ENCODE results near the gene TBX21. TPM values are rescaled to one million over a fixed set of nuclear protein-coding genes. Genes with fewer than 3 reads are reported as not detected.
A peak's percentile ranks its signal among the peaks of the same experiment; 100 is the strongest.

The TBX21 gene
- total RNA-seq, 2 donors from 2014 or later: 1.8 TPM; not detected in 1

GRCh38 chr17:47720754-47721533 lies 12.1 kb upstream of the TBX21 start:
- Histone ChIP-seq H3K4me3 (peak overlapping the region; percentile 43), H3K36me3 (no peaks in the 10 kb centered on the region), H3K27me3 (replicated peaks; ENCODE audit: insufficient read depth) (peaks cover 8% of the 10 kb centered on the region), H3K4me1 (ENCODE audit: control insufficient read depth in 1 of 2, low read depth in 2 of 2) (peaks cover 0 to 11% of the 10 kb centered on the region in 2 donors), H3K9me3 (no peaks in the 10 kb centered on the region), H3K27ac (peak overlapping the region in 1 of 2 donors; percentile 5)
- ATAC-seq (ENCODE audit: insufficient number of reproducible peaks, low FRiP score, low read depth) (no peak), DNase-seq (ENCODE audit: low spot score) (no peak)
- TF ChIP-seq CTCF (IDR thresholded peaks at IDR 0.05): no peak

GRCh38 chr17:47721725-47722124 lies 11.3 kb upstream of the TBX21 start:
- ATAC-seq (ENCODE audit: insufficient number of reproducible peaks, low FRiP score, low read depth) (no peak), DNase-seq (ENCODE audit: low spot score) (no peak)
- H3K27me3 ChIP-seq (replicated peaks; ENCODE audit: insufficient read depth): peaks cover 8% of the 10 kb centered on the region
- H3K9me3 ChIP-seq: no peaks in the 10 kb centered on the region
- TF ChIP-seq CTCF (IDR thresholded peaks at IDR 0.05): no peak
- peaks cover 0 to 11% of the 10 kb centered on the region in 2 donors for H3K4me1 ChIP-seq (ENCODE audit: control insufficient read depth in 1 of 2, low read depth in 2 of 2)
- H3K27ac ChIP-seq: peak overlapping the region in 1 of 2 donors; percentile 5
- no peaks in the 10 kb centered on the region for H3K36me3 ChIP-seq
- no peak overlapping the region for H3K4me3 ChIP-seq

GRCh38 chr17:47724705-47725104 lies 8.3 kb upstream of the TBX21 start:
- Histone ChIP-seq H3K27ac (no peak overlapping the region), H3K4me3 (no peak overlapping the region), H3K36me3 (no peaks in the 10 kb centered on the region), H3K4me1 (ENCODE audit: control insufficient read depth in 1 of 2, low read depth in 2 of 2) (peaks cover 0 to 11% of the 10 kb centered on the region in 2 donors), H3K27me3 (replicated peaks; ENCODE audit: insufficient read depth) (peaks cover 8% of the 10 kb centered on the region), H3K9me3 (no peaks in the 10 kb centered on the region)
- DNase-seq (ENCODE audit: low spot score): no peak
- no peak for TF ChIP-seq CTCF (IDR thresholded peaks at IDR 0.05)
- no peak for ATAC-seq (ENCODE audit: insufficient number of reproducible peaks, low FRiP score, low read depth)

- H3K4me3 ChIP-seq: no peak overlapping the region
- no peaks in the 10 kb centered on the region for H3K36me3 ChIP-seq
- DNase-seq (ENCODE audit: low spot score) (no peak), ATAC-seq (ENCODE audit: insufficient number of reproducible peaks, low FRiP score, low read depth) (no peak)
- H3K27ac ChIP-seq: no peak overlapping the region
- no peak for TF ChIP-seq CTCF (IDR thresholded peaks at IDR 0.05)
- peaks cover 0 to 8% of the 10 kb centered on the region in 2 donors for H3K4me1 ChIP-seq (ENCODE audit: control insufficient read depth in 1 of 2, low read depth in 2 of 2)
- peaks cover 3% of the 10 kb centered on the region for H3K27me3 ChIP-seq (replicated peaks; ENCODE audit: insufficient read depth)
- no peaks in the 10 kb centered on the region for H3K9me3 ChIP-seq
Measured at GRCh38 chr17:47725446-47726111, 7.5 kb upstream of the TBX21 start.
